ENCODE data around the gene RABL3.

- TF ChIP-seq CTCF (IDR thresholded peaks at IDR 0.05; ENCODE audit: borderline replicate concordance, extremely low read depth, low read length, poor library complexity, severe bottlenecking) (no peak), EZH2 (IDR thresholded peaks at IDR 0.05; ENCODE audit: borderline replicate concordance, low read depth, low read length, severe bottlenecking) (no peak)
These were observed 33.1 kb upstream of the RABL3 start for GRCh38 chr3:120775411-120775810.

All from DND-41 (cell line).